ENCODE results near the gene TNFSF12. TPM values are rescaled to one million over a fixed set of nuclear protein-coding genes. Genes with fewer than 3 reads are reported as not detected.

TNFSF12 gene
- total and polyA plus RNA-seq, 7 donors, result 10.2 to 23.4 (median 14.4) TPM

DNA sequence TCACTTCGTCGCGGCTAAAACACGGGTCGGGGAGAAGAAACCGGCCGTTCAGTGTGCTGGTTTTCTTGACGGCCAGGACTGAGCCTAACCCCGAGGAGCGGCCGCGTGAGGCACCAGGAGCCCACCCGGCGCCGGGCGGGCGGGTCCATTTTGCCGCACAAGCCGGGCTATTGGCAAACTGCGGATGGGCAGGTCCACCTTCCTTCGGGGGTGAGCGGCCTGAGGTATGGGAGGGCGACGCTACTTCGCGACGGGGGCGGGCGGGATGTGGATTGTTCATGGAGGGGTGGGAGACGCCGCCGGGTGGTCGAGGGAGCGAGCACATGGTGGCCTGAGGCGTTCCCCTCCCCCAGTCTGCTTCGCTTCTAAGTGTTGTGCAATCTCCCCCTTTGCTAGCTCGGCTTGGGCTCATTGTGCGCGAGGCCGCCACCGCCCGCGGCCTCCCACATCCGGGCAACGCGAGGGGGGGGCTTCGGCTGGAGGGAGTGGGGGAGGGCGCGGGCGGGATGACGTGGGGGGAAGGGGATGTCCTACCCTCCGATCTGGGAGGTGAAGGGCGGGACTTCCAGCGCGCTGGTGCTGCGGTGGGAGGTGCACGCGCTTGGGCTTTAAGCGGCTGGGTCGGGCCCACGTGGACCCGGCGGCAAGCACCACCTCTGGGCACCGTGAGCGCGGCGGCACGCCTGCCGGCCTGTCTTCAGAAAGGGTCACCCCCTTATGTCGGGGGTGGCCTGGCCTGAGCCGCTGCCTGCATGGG lies 24.6 kb downstream of the TNFSF12 start:
- 0% methylated on average over 57 to 71 of the region's 71 CpGs for WGBS, 3 donors
- peaks cover 16 to 79% of the 10 kb centered on the region in 2 donors for H3K36me3 ChIP-seq (ENCODE audit: insufficient read depth in 1 of 2, low read depth in 1 of 2)
- intact Hi-C loops (cut with DNase I), result no loop called here

DNA sequence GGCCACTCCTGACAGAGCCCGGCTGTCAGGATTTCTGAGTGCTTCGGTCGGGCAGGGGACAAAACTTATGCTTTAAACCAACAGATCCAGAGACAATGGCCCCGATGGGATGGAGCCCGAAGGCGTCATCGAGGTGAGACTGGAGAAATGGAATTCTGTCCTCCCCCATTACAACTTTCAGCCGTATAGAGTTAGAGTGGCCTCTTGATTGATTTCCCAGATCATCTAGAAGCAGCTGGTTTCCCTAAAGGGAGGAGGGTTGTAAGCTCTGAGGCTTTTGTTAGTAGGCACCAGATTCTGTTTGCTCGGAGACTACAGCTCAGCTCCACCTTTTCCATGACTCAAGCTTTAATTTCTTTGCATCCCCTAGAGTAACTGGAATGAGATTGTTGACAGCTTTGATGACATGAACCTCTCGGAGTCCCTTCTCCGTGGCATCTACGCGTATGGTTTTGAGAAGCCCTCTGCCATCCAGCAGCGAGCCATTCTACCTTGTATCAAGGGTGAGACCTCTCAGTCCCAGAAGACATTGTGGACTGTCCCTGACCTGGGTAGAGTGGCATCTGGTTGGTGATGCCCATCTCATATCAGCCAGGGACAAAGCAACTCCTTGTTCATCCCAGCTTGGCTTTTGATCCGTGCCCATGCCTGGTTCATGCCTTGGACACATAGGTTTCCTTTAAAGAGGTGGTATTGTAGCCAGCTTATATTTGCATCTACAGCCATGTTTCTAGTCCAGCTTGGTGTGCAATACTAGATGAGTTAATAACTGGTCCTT lies 25.5 kb downstream of the TNFSF12 start:
- Histone ChIP-seq H3K4me1 (peaks cover 43% of the 10 kb centered on the region), H3K27me3 (ENCODE audit: insufficient read depth in 3 of 3, low read length in 2 of 3) (no peaks in the 10 kb centered on the region), H3K4me3 (peak overlapping the region; percentile 100), H3K9me3 (no peaks in the 10 kb centered on the region), H3K27ac (peak overlapping the region; percentile 100), H3K36me3 (ENCODE audit: insufficient read depth in 1 of 2, low read depth in 1 of 2) (peaks cover 16 to 75% of the 10 kb centered on the region in 2 donors)
- intact Hi-C loops (cut with DNase I), result no loop called here
- no peak for ATAC-seq
- WGBS, 3 donors, result 25 to 31% (median 25%) methylated on average over 15 of the region's 15 CpGs
- TF ChIP-seq, protein P1, sequence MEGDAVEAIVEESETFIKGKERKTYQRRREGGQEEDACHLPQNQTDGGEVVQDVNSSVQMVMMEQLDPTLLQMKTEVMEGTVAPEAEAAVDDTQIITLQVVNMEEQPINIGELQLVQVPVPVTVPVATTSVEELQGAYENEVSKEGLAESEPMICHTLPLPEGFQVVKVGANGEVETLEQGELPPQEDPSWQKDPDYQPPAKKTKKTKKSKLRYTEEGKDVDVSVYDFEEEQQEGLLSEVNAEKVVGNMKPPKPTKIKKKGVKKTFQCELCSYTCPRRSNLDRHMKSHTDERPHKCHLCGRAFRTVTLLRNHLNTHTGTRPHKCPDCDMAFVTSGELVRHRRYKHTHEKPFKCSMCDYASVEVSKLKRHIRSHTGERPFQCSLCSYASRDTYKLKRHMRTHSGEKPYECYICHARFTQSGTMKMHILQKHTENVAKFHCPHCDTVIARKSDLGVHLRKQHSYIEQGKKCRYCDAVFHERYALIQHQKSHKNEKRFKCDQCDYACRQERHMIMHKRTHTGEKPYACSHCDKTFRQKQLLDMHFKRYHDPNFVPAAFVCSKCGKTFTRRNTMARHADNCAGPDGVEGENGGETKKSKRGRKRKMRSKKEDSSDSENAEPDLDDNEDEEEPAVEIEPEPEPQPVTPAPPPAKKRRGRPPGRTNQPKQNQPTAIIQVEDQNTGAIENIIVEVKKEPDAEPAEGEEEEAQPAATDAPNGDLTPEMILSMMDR (IDR thresholded peaks at IDR 0.05), result no peak
- DNase-seq, result no peak

More for the DNA sequence above, 24.6 kb downstream of the TNFSF12 start:
- Histone ChIP-seq H3K27me3 (ENCODE audit: insufficient read depth in 3 of 3, low read length in 2 of 3) (no peaks in the 10 kb centered on the region), H3K9me3 (no peaks in the 10 kb centered on the region), H3K4me1 (peaks cover 38% of the 10 kb centered on the region), H3K27ac (peak overlapping the region; percentile 100), H3K4me3 (peak overlapping the region; percentile 100)
- ATAC-seq (peak; percentile 65 to 79 (median 68)), DNase-seq (peak; percentile 92 to 95)
- TF ChIP-seq, protein P1 (IDR thresholded peaks at IDR 0.05), result no peak

DNA sequence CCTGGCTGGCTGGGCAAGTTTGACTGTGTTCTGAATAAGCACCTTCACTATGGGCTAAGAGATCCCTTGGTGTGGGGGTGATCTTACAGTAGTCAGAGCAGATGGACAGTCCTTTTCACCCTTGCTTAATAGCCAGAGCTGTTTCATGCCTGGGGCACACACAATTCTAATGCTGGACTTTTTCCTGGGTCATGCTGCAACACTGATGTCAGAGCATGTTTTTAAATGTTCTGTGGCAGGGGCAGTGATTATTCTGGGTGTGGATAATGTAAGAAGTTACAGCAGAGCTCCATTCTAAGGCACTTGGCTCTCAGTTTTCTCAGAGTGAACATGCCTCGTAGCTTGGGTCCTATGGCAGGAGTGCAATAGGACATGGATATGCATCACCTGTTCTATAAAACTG lies 26.6 kb downstream of the TNFSF12 start:
- Histone ChIP-seq H3K9me3 (no peaks in the 10 kb centered on the region), H3K4me1 (peaks cover 47% of the 10 kb centered on the region), H3K27ac (peak overlapping the region; percentile 100), H3K27me3 (ENCODE audit: insufficient read depth in 3 of 3, low read length in 2 of 3) (no peaks in the 10 kb centered on the region), H3K36me3 (ENCODE audit: insufficient read depth in 1 of 2, low read depth in 1 of 2) (peaks cover 16 to 64% of the 10 kb centered on the region in 2 donors), H3K4me3 (peak overlapping the region; percentile 100)
- TF ChIP-seq, protein P1 (IDR thresholded peaks at IDR 0.05), result no peak
- 17 to 52% (median 36%) methylated on average over 1 of the region's 1 CpG for WGBS, 3 donors
- intact Hi-C loops (cut with DNase I), result no loop called here
- no peak for DNase-seq
- ATAC-seq, result no peak

DNA sequence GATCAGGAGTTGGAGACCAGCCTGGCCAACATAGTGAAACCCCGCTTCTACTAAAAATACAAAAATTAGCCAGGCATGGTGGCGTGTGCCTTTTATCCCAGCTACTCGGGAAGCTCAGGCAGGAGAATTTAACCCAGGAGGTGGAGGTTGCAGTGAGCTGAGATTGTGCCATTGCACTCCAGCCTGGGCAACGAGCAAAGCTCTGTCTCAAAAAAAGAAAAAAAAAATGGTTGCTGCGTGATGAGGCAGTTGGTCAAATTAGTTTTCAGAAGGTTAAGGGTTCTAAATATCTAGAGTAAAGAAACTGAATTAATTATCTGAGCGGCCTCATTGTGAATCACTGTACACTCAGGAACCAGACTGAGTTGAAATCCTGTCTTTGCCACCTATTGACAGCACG lies 27.1 kb downstream of the TNFSF12 start:
- Histone ChIP-seq H3K36me3 (ENCODE audit: insufficient read depth in 1 of 2, low read depth in 1 of 2) (peaks cover 16 to 59% of the 10 kb centered on the region in 2 donors), H3K27me3 (ENCODE audit: insufficient read depth in 3 of 3, low read length in 2 of 3) (no peaks in the 10 kb centered on the region), H3K27ac (peak overlapping the region; percentile 100), H3K4me1 (peaks cover 48% of the 10 kb centered on the region), H3K9me3 (no peaks in the 10 kb centered on the region), H3K4me3 (peak overlapping the region; percentile 100)
- intact Hi-C loops (cut with DNase I), result no loop called here
- ATAC-seq, result no peak
- TF ChIP-seq, protein P1 (IDR thresholded peaks at IDR 0.05), result no peak
- DNase-seq, result no peak
- 65 to 79% (median 70%) methylated on average over 7 of the region's 7 CpGs for WGBS, 3 donors

All from psoas muscle (tissue), 8 donors.